Stomach (tissue), 9 donors: ENCODE data around the gene JADE1. TPM values are rescaled to one million over a fixed set of nuclear protein-coding genes. Genes with fewer than 3 reads are reported as not detected.

Experiments
- DNase-seq, 2 donors: peaks; one replicate each; pipeline versions ENCODE4 v3.0.0 to v3.0.0-alpha.2; 2013 to 2019
- H3K27ac ChIP-seq, 5 donors: fragments of 200-600 bp in 4 of 5; sonication (generic) in 4 of 5; one replicate each; pipeline ENCODE4 v1.5.1; 2013 to 2019; ENCODE audit warnings: mild to moderate bottlenecking in 1 of 5, moderate library complexity in 1 of 5
- H3K27me3 ChIP-seq, 3 donors: fragments of 200-600 bp; sonication (generic); one replicate each; pipeline ENCODE4 v1.5.1; 2017 to 2019; ENCODE audit warnings: mixed run types in 1 of 3
- H3K36me3 ChIP-seq, 4 donors: fragments of 200-600 bp; sonication (generic); 1 replicate in 3 of 4; 2 replicates in 1 of 4; pipeline ENCODE4 v1.5.1; 2016 to 2019
- H3K4me1 ChIP-seq, 4 donors: fragments of 200-600 bp; sonication (generic); one replicate each; pipeline ENCODE4 v1.5.1; 2016 to 2019
- H3K4me3 ChIP-seq, 4 donors: fragments of 200-600 bp; sonication (generic) in 3 of 4; one replicate each; pipeline ENCODE4 v1.5.1; 2016 to 2019; ENCODE audit warnings: mild to moderate bottlenecking in 1 of 4
- H3K9me3 ChIP-seq, 4 donors: fragments of 200-600 bp; sonication (generic); one replicate each; pipeline ENCODE4 v1.5.1; 2016 to 2019
- CTCF ChIP-seq, 7 experiments: fragments of 450-650 bp in 4 of 7; fragments of 200-600 bp in 3 of 7; sonication (generic) in 3 of 7; IDR thresholded peaks; one replicate each; pipeline ENCODE4 v1.5.1; 2016 to 2019; ENCODE audit warnings: antibody characterized with exemption in 7 of 7, control low read depth in 2 of 7, mild to moderate bottlenecking in 1 of 7
- EP300 ChIP-seq: sonication (generic); formaldehyde crosslinking; IDR thresholded peaks from one replicate; pipeline ENCODE4 v1.6.1; 2017; ENCODE audit warnings: antibody characterized with exemption
- POLR2A ChIP-seq, 4 donors: fragments of 450-650 bp; IDR thresholded peaks; one replicate each; pipeline ENCODE4 v1.6.1; 2016; ENCODE audit warnings: antibody characterized with exemption in 4 of 4, control low read depth in 2 of 4, mild to moderate bottlenecking in 1 of 4, moderate library complexity in 1 of 4
- POLR2AphosphoS5 ChIP-seq, 3 donors: sonication (generic); formaldehyde crosslinking; IDR thresholded peaks; one replicate each; pipeline ENCODE4 v1.6.1; 2016; ENCODE audit warnings: antibody characterized with exemption in 3 of 3
- WGBS, 5 donors: extraction: QIAGEN DNeasy Blood & Tissue Kit in 3 of 5; methylation state at CpG; one replicate each; pipeline versions ENCODE4 v1.1.5 to v1.1.7; 2013 to 2018; 5-methylcytosine and 5-hydroxymethylcytosine counted together
- intact Hi-C: fragments of 100-400 bp; cut with DNase I; formaldehyde crosslinking; loops from one replicate; pipeline ENCODE4 v1.15.1; 2023; ENCODE audit warnings: low total_unique reads
- polyA plus RNA-seq, 3 donors: library from polyadenylated mRNA; stranded (reverse); fragments of 200-250 nt; gene quantifications; one replicate each; pipeline ENCODE4 v1.2.3, GENCODE V29; 2013
- total RNA-seq, 5 donors: library from RNA; depleted of rRNA; stranded (reverse); fragments of >200 nt; gene quantifications; one replicate each; pipeline versions ENCODE4 v1.1.0 to v1.2.3, GENCODE V29; 2014 to 2016
- donor health status: healthy with polysubstance abuse.
- donor health status: Bipolar disorder and iron deficiency.
- donor health status: healthy.

The JADE1 gene
- total and polyA plus RNA-seq, 8 donors = 11.2 to 57.2 (median 22.0) TPM

- H3K27ac ChIP-seq = no peak overlapping the region
- H3K27me3 ChIP-seq = no peaks in the 10 kb centered on the region
- 71 to 83% (median 79%) methylated on average over 7 of the region's 7 CpGs for WGBS, 5 donors
- no peak for TF ChIP-seq POLR2A (IDR thresholded peaks at IDR 0.05)
- TF ChIP-seq EP300 = no peak
- no peak for TF ChIP-seq CTCF (IDR thresholded peaks at IDR 0.05)
- TF ChIP-seq POLR2AphosphoS5 (IDR thresholded peaks at IDR 0.05) = no peak
- intact Hi-C loops = no loop called here
- H3K4me1 ChIP-seq = peaks cover 43 to 96% (median 65%) of the 10 kb centered on the region in 4 donors
- no peaks in the 10 kb centered on the region for H3K9me3 ChIP-seq
- H3K36me3 ChIP-seq = peaks cover 0 to 6% (median 0%) of the 10 kb centered on the region in 4 donors
- no peak overlapping the region for H3K4me3 ChIP-seq
- peak in 1 of 2 donors; percentile 46 for DNase-seq
These were observed 15.7 kb downstream of the JADE1 start for GRCh38 chr4:128825226-128825625.

GRCh38 chr4:128827296-128827695, 17.8 kb downstream of the JADE1 start:
- H3K4me1 ChIP-seq = peaks cover 50 to 96% (median 76%) of the 10 kb centered on the region in 4 donors
- TF ChIP-seq POLR2A (IDR thresholded peaks at IDR 0.05) (no peak), CTCF (IDR thresholded peaks at IDR 0.05) (no peak), POLR2AphosphoS5 (IDR thresholded peaks at IDR 0.05) (no peak), EP300 (no peak)
- H3K9me3 ChIP-seq = no peaks in the 10 kb centered on the region
- peaks cover 0 to 12% (median 3%) of the 10 kb centered on the region in 4 donors for H3K36me3 ChIP-seq
- H3K27ac ChIP-seq = peak overlapping the region in 2 of 5 donors; percentile 3 to 24
- intact Hi-C loops = no loop called here
- H3K4me3 ChIP-seq = no peak overlapping the region
- no peaks in the 10 kb centered on the region for H3K27me3 ChIP-seq
- DNase-seq = no peak

GRCh38 chr4:128830906-128831503, 21.5 kb downstream of the JADE1 start:
- 14 to 17% (median 14%) methylated on average over 5 of the region's 5 CpGs for WGBS, 5 donors
- peak overlapping the region in 4 of 5 donors; percentile 28 to 54 (median 44) for H3K27ac ChIP-seq
- H3K9me3 ChIP-seq = no peaks in the 10 kb centered on the region
- no peak overlapping the region for H3K4me3 ChIP-seq
- H3K27me3 ChIP-seq = no peaks in the 10 kb centered on the region
- TF ChIP-seq POLR2AphosphoS5 (IDR thresholded peaks at IDR 0.05) (no peak), CTCF (IDR thresholded peaks at IDR 0.05) (no peak), POLR2A (IDR thresholded peaks at IDR 0.05) (no peak), EP300 (no peak)
- H3K36me3 ChIP-seq = peaks cover 10 to 37% (median 26%) of the 10 kb centered on the region in 4 donors
- peaks cover 50 to 84% (median 67%) of the 10 kb centered on the region in 4 donors for H3K4me1 ChIP-seq
- DNase-seq = peak in 1 of 2 donors; percentile 45
- intact Hi-C loops = no loop called here

GRCh38 chr4:128831531-128832242, 22.2 kb downstream of the JADE1 start:
- peak overlapping the region in 4 of 5 donors; percentile 28 to 54 (median 44) for H3K27ac ChIP-seq
- H3K9me3 ChIP-seq = no peaks in the 10 kb centered on the region
- WGBS, 5 donors = 29 to 42% (median 37%) methylated on average over 8 of the region's 8 CpGs
- no peak for TF ChIP-seq EP300
- TF ChIP-seq POLR2A (IDR thresholded peaks at IDR 0.05) = no peak
- TF ChIP-seq CTCF (IDR thresholded peaks at IDR 0.05) = no peak
- TF ChIP-seq POLR2AphosphoS5 (IDR thresholded peaks at IDR 0.05) = no peak
- intact Hi-C loops = no loop called here
- H3K36me3 ChIP-seq = peaks cover 10 to 37% (median 26%) of the 10 kb centered on the region in 4 donors
- peaks cover 46 to 84% (median 66%) of the 10 kb centered on the region in 4 donors for H3K4me1 ChIP-seq
- DNase-seq = peak in 1 of 2 donors; percentile 51
- H3K4me3 ChIP-seq = no peak overlapping the region
- H3K27me3 ChIP-seq = no peaks in the 10 kb centered on the region
